ENCODE measurements around the gene MISP3.

DNA sequence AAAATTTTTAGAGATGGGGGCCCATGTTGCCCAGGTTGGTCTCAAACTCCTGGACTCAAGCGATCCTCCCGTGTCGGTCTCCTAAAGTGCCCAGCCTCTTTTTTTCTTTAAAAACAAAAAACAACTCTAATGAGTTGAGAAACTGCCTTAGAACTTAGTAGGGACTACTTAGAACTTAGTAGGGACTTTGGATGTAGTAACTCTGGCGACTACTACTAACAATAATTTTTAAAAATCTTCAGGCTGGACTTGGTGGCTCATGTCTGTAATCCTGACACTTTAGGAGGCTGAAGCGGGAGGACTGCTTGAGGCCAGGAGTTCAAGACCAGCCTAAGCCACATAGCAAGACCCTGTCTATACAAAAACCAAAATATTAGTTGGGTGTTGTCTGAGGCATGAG, 13.5 kb downstream of the MISP3 start:
- TF ChIP-seq, protein P1, sequence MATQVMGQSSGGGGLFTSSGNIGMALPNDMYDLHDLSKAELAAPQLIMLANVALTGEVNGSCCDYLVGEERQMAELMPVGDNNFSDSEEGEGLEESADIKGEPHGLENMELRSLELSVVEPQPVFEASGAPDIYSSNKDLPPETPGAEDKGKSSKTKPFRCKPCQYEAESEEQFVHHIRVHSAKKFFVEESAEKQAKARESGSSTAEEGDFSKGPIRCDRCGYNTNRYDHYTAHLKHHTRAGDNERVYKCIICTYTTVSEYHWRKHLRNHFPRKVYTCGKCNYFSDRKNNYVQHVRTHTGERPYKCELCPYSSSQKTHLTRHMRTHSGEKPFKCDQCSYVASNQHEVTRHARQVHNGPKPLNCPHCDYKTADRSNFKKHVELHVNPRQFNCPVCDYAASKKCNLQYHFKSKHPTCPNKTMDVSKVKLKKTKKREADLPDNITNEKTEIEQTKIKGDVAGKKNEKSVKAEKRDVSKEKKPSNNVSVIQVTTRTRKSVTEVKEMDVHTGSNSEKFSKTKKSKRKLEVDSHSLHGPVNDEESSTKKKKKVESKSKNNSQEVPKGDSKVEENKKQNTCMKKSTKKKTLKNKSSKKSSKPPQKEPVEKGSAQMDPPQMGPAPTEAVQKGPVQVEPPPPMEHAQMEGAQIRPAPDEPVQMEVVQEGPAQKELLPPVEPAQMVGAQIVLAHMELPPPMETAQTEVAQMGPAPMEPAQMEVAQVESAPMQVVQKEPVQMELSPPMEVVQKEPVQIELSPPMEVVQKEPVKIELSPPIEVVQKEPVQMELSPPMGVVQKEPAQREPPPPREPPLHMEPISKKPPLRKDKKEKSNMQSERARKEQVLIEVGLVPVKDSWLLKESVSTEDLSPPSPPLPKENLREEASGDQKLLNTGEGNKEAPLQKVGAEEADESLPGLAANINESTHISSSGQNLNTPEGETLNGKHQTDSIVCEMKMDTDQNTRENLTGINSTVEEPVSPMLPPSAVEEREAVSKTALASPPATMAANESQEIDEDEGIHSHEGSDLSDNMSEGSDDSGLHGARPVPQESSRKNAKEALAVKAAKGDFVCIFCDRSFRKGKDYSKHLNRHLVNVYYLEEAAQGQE (IDR thresholded peaks at IDR 0.05; ENCODE audit: borderline replicate concordance), result no peak
- TF ChIP-seq RAD21 (conservative IDR thresholded peaks at IDR 0.05), result no peak
- TF ChIP-seq EP300 (conservative IDR thresholded peaks at IDR 0.05; ENCODE audit: poor library complexity, severe bottlenecking), result no peak
- TF ChIP-seq CTCF (IDR thresholded peaks at IDR 0.05; ENCODE audit: poor library complexity, severe bottlenecking), result no peak
- TF ChIP-seq POLR2AphosphoS5 (IDR thresholded peaks at IDR 0.05), result no peak

All from neural cell (in vitro differentiated cells).